Liver (tissue), 9 donors: ENCODE data around the gene TPSD1. TPM values are rescaled to one million over a fixed set of nuclear protein-coding genes. Genes with fewer than 3 reads are reported as not detected.

Source experiments
- DNase-seq: peaks from one replicate; pipeline ENCODE4 v3.0.0-alpha.2; 2017; ENCODE audit warnings: low spot score
- H3K27ac ChIP-seq, 2 donors: one replicate each; pipeline ENCODE4 v1.7.0; 2013; ENCODE audit warnings: inconsistent platforms in 2 of 2, low read length in 2 of 2, control low read depth in 1 of 2, low read depth in 1 of 2, mild to moderate bottlenecking in 1 of 2
- H3K27me3 ChIP-seq, 4 donors: one replicate each; pipeline versions ENCODE4 v1.6.1 to v1.7.0; 2013; ENCODE audit warnings: low read length in 3 of 4, inconsistent platforms in 1 of 4, mild to moderate bottlenecking in 1 of 4, moderate library complexity in 1 of 4; ENCODE audit not compliant: control insufficient read depth in 4 of 4, insufficient read depth in 4 of 4
- H3K36me3 ChIP-seq, 4 donors: one replicate each; pipeline versions ENCODE4 v1.6.1 to v1.7.0; 2013; ENCODE audit warnings: low read length in 3 of 4, mild to moderate bottlenecking in 3 of 4, low read depth in 1 of 4, moderate library complexity in 1 of 4; ENCODE audit not compliant: control insufficient read depth in 4 of 4, insufficient read depth in 3 of 4
- H3K4me1 ChIP-seq, 4 donors: one replicate each; pipeline versions ENCODE4 v1.6.1 to v1.7.0; 2013; ENCODE audit warnings: low read length in 3 of 4, mild to moderate bottlenecking in 3 of 4, moderate library complexity in 1 of 4; ENCODE audit not compliant: control insufficient read depth in 4 of 4, insufficient read depth in 4 of 4
- H3K4me3 ChIP-seq, 3 donors: one replicate each; pipeline versions ENCODE4 v1.6.1 to v1.7.0; 2013; ENCODE audit warnings: low read length in 3 of 3, control low read depth in 1 of 3, low read depth in 1 of 3, mild to moderate bottlenecking in 1 of 3
- H3K9ac ChIP-seq, 2 donors: one replicate each; pipeline ENCODE4 v1.7.0; 2013; ENCODE audit warnings: low read length in 2 of 2, mild to moderate bottlenecking in 2 of 2, moderate library complexity in 2 of 2, control low read depth in 1 of 2, low read depth in 1 of 2
- H3K9me3 ChIP-seq, 4 donors: one replicate each; pipeline versions ENCODE4 v1.6.1 to v1.7.0; 2013; ENCODE audit warnings: low read length in 3 of 4; ENCODE audit not compliant: control insufficient read depth in 4 of 4
- ATF3 ChIP-seq: IDR thresholded peaks from 2 replicates; pipeline ENCODE4 v1.6.1; 2016; ENCODE audit warnings: antibody characterized with exemption
- CTCF ChIP-seq: fragments of 150-350 bp; IDR thresholded peaks from 2 replicates; pipeline ENCODE4 v1.5.1; 2017; ENCODE audit warnings: improper control_type of control experiment, low read depth, low read length; ENCODE audit not compliant: missing input control
- EGR1 ChIP-seq, 2 donors: IDR thresholded peaks; 2 replicates each; pipeline ENCODE4 v1.6.1; 2016 to 2018; ENCODE audit warnings: antibody characterized with exemption in 2 of 2, low read depth in 2 of 2
- FOXA1 ChIP-seq: IDR thresholded peaks from 2 replicates; pipeline ENCODE4 v1.6.1; 2016; ENCODE audit warnings: antibody characterized with exemption
- FOXA2 ChIP-seq: IDR thresholded peaks from 2 replicates; pipeline ENCODE4 v1.6.1; 2016; ENCODE audit warnings: antibody characterized with exemption
- HNF4A ChIP-seq, 2 donors: conservative IDR thresholded peaks; 2 replicates each; pipeline ENCODE4 v1.6.1; 2016; ENCODE audit warnings: antibody characterized with exemption in 2 of 2, mild to moderate bottlenecking in 2 of 2
- HNF4G ChIP-seq: IDR thresholded peaks from 2 replicates; pipeline ENCODE4 v1.6.1; 2016; ENCODE audit warnings: antibody characterized with exemption
- JUND ChIP-seq, 2 donors: IDR thresholded peaks; 2 replicates each; pipeline ENCODE4 v1.6.1; 2016; ENCODE audit warnings: antibody characterized with exemption in 2 of 2
- NR2F2 ChIP-seq: IDR thresholded peaks from 2 replicates; pipeline ENCODE4 v1.6.1; 2016; ENCODE audit warnings: antibody characterized with exemption
- RAD21 ChIP-seq, 2 donors: IDR thresholded peaks; 2 replicates each; pipeline ENCODE4 v1.6.1; 2016; ENCODE audit warnings: antibody characterized with exemption in 2 of 2, mild to moderate bottlenecking in 2 of 2
- RXRA ChIP-seq, 2 donors: IDR thresholded peaks; 2 replicates each; pipeline ENCODE4 v1.6.1; 2017 to 2018; ENCODE audit warnings: antibody characterized with exemption in 2 of 2, mild to moderate bottlenecking in 1 of 2
- SP1 ChIP-seq: IDR thresholded peaks from 2 replicates; pipeline ENCODE4 v1.6.1; 2018; ENCODE audit warnings: antibody characterized with exemption, mild to moderate bottlenecking
- TAF1 ChIP-seq: conservative IDR thresholded peaks from 2 replicates; pipeline ENCODE4 v1.6.1; 2016; ENCODE audit warnings: antibody characterized with exemption, mild to moderate bottlenecking
- YY1 ChIP-seq: IDR thresholded peaks from 2 replicates; pipeline ENCODE4 v1.6.1; 2016; ENCODE audit warnings: antibody characterized with exemption, mild to moderate bottlenecking
- ZBTB33 ChIP-seq: IDR thresholded peaks from 2 replicates; pipeline ENCODE4 v1.6.1; 2016; ENCODE audit warnings: antibody characterized with exemption
- WGBS: extraction: QIAGEN DNeasy Blood & Tissue Kit; methylation state at CpG from one replicate; pipeline ENCODE4 v1.1.7; 2013; 5-methylcytosine and 5-hydroxymethylcytosine counted together
- polyA plus RNA-seq, 2 donors: library from polyadenylated mRNA; stranded (reverse) in 1 of 2; unstranded in 1 of 2; fragments of 200-250 nt in 1 of 2; fragments of >200 nt in 1 of 2; fragmentation: Nextera tagmentation in 1 of 2; extraction: Ambion mirVana in 1 of 2; gene quantifications; one replicate each; pipeline versions ENCODE4 v1.2.1 to v1.2.3, GENCODE V29; 2013 to 2015
- total RNA-seq, 2 donors: library from RNA; depleted of rRNA; stranded (reverse); fragments of >200 nt; gene quantifications; one replicate each; pipeline ENCODE4 v1.2.3, GENCODE V29; 2014
- TF ChIP-seq, protein P1 (sequence below): IDR thresholded peaks from 2 replicates; pipeline ENCODE4 v1.6.1; 2016; ENCODE audit warnings: antibody characterized with exemption
- TF ChIP-seq, protein P2 (sequence below): IDR thresholded peaks from 2 replicates; pipeline ENCODE4 v1.6.1; 2016; ENCODE audit warnings: antibody characterized with exemption, mild to moderate bottlenecking
- donor health status: healthy.
- donor health status: healthy.
- donor health status: healthy.
- donor health status: healthy.
- donor health status: healthy.

TPSD1 gene
- total and polyA plus RNA-seq, 4 donors, result 0.28 to 0.40 TPM; not detected in 2

DNA sequence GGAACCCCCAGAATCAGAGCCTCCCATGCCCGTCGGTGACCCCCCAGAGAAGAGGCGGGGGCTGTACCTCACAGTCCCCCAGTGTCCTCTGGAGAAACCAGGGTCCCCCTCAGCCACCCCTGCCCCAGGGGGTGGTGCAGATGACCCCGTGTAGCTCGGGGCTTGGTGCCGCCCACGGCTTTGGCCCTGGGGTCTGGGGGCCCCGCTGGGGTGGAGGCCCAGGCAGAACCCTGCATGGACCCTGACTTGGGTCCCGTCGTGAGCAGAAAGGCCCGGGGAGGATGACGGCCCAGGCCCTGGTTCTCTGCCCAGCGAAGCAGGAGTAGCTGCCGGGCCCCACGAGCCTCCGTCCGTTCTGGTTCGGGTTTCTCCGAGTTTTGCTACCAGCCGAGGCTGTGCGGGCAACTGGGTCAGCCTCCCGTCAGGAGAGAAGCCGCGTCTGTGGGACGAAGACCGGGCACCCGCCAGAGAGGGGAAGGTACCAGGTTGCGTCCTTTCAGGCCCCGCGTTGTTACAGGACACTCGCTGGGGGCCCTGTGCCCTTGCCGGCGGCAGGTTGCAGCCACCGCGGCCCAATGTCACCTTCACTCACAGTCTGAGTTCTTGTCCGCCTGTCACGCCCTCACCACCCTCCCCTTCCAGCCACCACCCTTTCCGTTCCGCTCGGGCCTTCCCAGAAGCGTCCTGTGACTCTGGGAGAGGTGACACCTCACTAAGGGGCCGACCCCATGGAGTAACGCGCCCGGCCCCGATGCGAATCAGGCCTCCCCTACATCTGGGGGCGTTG is 34.8 kb upstream of the TPSD1 start:
- Histone ChIP-seq H3K27me3 (no peaks in the 10 kb centered on the region), H3K36me3 (peaks cover 0 to 37% (median 8%) of the 10 kb centered on the region in 4 donors), H3K4me3 (no peak overlapping the region), H3K27ac (no peak overlapping the region), H3K4me1 (peaks cover 0 to 7% (median 2%) of the 10 kb centered on the region in 4 donors), H3K9ac (no peak overlapping the region), H3K9me3 (no peaks in the 10 kb centered on the region)
- no peak for DNase-seq
- TF ChIP-seq JUND (IDR thresholded peaks at IDR 0.05) (no peak), HNF4G (no peak), EGR1 (IDR thresholded peaks at IDR 0.05; ENCODE audit: low read depth in 2 of 2) (no peak), SP1 (no peak)
- 89% methylated on average over 48 of the region's 48 CpGs for WGBS

- Histone ChIP-seq H3K9me3 (no peaks in the 10 kb centered on the region), H3K36me3 (peaks cover 0 to 36% (median 8%) of the 10 kb centered on the region in 4 donors), H3K27me3 (no peaks in the 10 kb centered on the region), H3K9ac (no peak overlapping the region), H3K27ac (no peak overlapping the region), H3K4me1 (peaks cover 0 to 8% (median 2%) of the 10 kb centered on the region in 4 donors), H3K4me3 (no peak overlapping the region)
- TF ChIP-seq, protein P1, sequence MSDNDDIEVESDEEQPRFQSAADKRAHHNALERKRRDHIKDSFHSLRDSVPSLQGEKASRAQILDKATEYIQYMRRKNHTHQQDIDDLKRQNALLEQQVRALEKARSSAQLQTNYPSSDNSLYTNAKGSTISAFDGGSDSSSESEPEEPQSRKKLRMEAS, result no peak
- no peak for TF ChIP-seq HNF4A (conservative IDR thresholded peaks at IDR 0.05)
- TF ChIP-seq ATF3, result no peak
- no peak for TF ChIP-seq RXRA (IDR thresholded peaks at IDR 0.05)
- TF ChIP-seq HNF4G, result no peak
- no peak for TF ChIP-seq SP1
- TF ChIP-seq JUND (IDR thresholded peaks at IDR 0.05), result no peak
- TF ChIP-seq NR2F2, result no peak
- TF ChIP-seq, protein P2, sequence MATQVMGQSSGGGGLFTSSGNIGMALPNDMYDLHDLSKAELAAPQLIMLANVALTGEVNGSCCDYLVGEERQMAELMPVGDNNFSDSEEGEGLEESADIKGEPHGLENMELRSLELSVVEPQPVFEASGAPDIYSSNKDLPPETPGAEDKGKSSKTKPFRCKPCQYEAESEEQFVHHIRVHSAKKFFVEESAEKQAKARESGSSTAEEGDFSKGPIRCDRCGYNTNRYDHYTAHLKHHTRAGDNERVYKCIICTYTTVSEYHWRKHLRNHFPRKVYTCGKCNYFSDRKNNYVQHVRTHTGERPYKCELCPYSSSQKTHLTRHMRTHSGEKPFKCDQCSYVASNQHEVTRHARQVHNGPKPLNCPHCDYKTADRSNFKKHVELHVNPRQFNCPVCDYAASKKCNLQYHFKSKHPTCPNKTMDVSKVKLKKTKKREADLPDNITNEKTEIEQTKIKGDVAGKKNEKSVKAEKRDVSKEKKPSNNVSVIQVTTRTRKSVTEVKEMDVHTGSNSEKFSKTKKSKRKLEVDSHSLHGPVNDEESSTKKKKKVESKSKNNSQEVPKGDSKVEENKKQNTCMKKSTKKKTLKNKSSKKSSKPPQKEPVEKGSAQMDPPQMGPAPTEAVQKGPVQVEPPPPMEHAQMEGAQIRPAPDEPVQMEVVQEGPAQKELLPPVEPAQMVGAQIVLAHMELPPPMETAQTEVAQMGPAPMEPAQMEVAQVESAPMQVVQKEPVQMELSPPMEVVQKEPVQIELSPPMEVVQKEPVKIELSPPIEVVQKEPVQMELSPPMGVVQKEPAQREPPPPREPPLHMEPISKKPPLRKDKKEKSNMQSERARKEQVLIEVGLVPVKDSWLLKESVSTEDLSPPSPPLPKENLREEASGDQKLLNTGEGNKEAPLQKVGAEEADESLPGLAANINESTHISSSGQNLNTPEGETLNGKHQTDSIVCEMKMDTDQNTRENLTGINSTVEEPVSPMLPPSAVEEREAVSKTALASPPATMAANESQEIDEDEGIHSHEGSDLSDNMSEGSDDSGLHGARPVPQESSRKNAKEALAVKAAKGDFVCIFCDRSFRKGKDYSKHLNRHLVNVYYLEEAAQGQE, result no peak
- TF ChIP-seq EGR1 (IDR thresholded peaks at IDR 0.05; ENCODE audit: low read depth in 2 of 2), result no peak
- no peak for TF ChIP-seq FOXA2
- TF ChIP-seq RAD21 (IDR thresholded peaks at IDR 0.05), result no peak
- TF ChIP-seq CTCF, result no peak
- no peak for TF ChIP-seq FOXA1
- no peak for TF ChIP-seq TAF1
- no peak for TF ChIP-seq YY1
- TF ChIP-seq ZBTB33, result no peak
- 83% methylated on average over 40 of the region's 40 CpGs for WGBS
- DNase-seq, result no peak
Measured at GRCh38 chr16:1221628-1222552, 34.0 kb upstream of the TPSD1 start.
